CD4-positive, alpha-beta T cell (primary cell): Measurements from ENCODE around the gene TCTN2. TPM values are rescaled to one million over a fixed set of nuclear protein-coding genes. Genes with fewer than 3 reads are reported as not detected.

Source experiments
- ATAC-seq: fragments of 200-7000 bp; cut with Tn5 transposase; one replicate; pipeline ENCODE4 v1.10.0; 2022; ENCODE audit warnings: mild to moderate bottlenecking; ENCODE audit not compliant: poor library complexity
- CTCF ChIA-PET: fragments of 350-600 bp; sonication (Branson Sonifier 250); formaldehyde crosslinking; loops from one replicate; lab custom pipeline; 2021; ENCODE audit warnings: antibody characterized with exemption, inconsistent platforms; lab: Charles Lee
- POLR2A ChIA-PET: fragments of 350-600 bp; sonication (Branson Sonifier 250); formaldehyde crosslinking; loops from one replicate; lab custom pipeline; 2021; ENCODE audit warnings: antibody characterized with exemption, inconsistent platforms; lab: Charles Lee
- DNase-seq, 14 experiments: peaks; one replicate each; pipeline ENCODE4 v3.0.0-alpha.2; 2013 to 2020; ENCODE audit warnings: mixed read lengths in 2 of 14
- H3K27ac ChIP-seq, 2 donors: one replicate each; pipeline versions ENCODE4 v1.5.1 to v1.7.0; 2013; ENCODE audit warnings: low read length in 2 of 2, low read depth in 1 of 2, mild to moderate bottlenecking in 1 of 2
- H3K27me3 ChIP-seq, 2 experiments: 1 replicate in 1 of 2; 2 replicates in 1 of 2; pipeline versions ENCODE4 v1.6.1 to v1.7.0; 2013; ENCODE audit warnings: low read length in 2 of 2, control low read depth in 1 of 2, mild to moderate bottlenecking in 1 of 2, moderate library complexity in 1 of 2; ENCODE audit not compliant: insufficient read depth in 2 of 2, control insufficient read depth in 1 of 2
- H3K36me3 ChIP-seq: one replicate; pipeline ENCODE4 v1.6.1; 2013; ENCODE audit warnings: low read length, control low read depth; ENCODE audit not compliant: insufficient read depth
- H3K4me1 ChIP-seq: one replicate; pipeline ENCODE4 v1.6.1; 2013; ENCODE audit warnings: low read length, control low read depth; ENCODE audit not compliant: insufficient read depth
- H3K4me3 ChIP-seq: one replicate; pipeline ENCODE4 v1.5.1; 2013; ENCODE audit warnings: mild to moderate bottlenecking, low read length, moderate library complexity
- H3K9me3 ChIP-seq, 2 experiments: 1 replicate in 1 of 2; 2 replicates in 1 of 2; pipeline versions ENCODE4 v1.6.1 to v1.7.0; 2013; ENCODE audit warnings: low read length in 2 of 2, mild to moderate bottlenecking in 2 of 2, control low read depth in 1 of 2, moderate library complexity in 1 of 2; ENCODE audit not compliant: control insufficient read depth in 1 of 2, insufficient read depth in 1 of 2
- H3K27ac Mint-ChIP-seq: one replicate; pipeline ENCODE4 v1.8.0; 2020; ENCODE audit warnings: mixed read lengths
- H3K27me3 Mint-ChIP-seq: one replicate; pipeline ENCODE4 v1.8.0; 2021; ENCODE audit warnings: mixed read lengths
- H3K36me3 Mint-ChIP-seq: one replicate; pipeline ENCODE4 v1.8.0; 2021; ENCODE audit warnings: low read depth, mixed read lengths
- H3K4me1 Mint-ChIP-seq: one replicate; pipeline ENCODE4 v1.8.0; 2021; ENCODE audit warnings: low read depth, mixed read lengths
- H3K4me3 Mint-ChIP-seq: one replicate; pipeline ENCODE4 v1.8.0; 2020; ENCODE audit warnings: mild to moderate bottlenecking, mixed read lengths
- H3K9me3 Mint-ChIP-seq: one replicate; pipeline ENCODE4 v1.8.0; 2020; ENCODE audit warnings: mixed read lengths
- intact Hi-C, 2 experiments: fragments of 100-400 bp; cut with DNase I in 1 of 2; cut with micrococcal nuclease in 1 of 2; formaldehyde crosslinking; loops; one replicate each; pipeline versions ENCODE4 v1.15.1 to v1.9.0; 2023 to 2025; cut with DNase I, micrococcal nuclease
- total RNA-seq, 174 experiments: library from RNA in 2 of 174; stranded (reverse) in 2 of 174; gene quantifications; one replicate each; pipeline ENCODE4 v1.2.3 and lab custom pipeline; 2021 to 2026
- TF ChIP-seq, protein P1 (sequence below): fragments of 200-600 bp; IDR thresholded peaks from one replicate; pipeline ENCODE4 v1.8.0; 2022; ENCODE audit warnings: antibody characterized with exemption, mild to moderate bottlenecking

Gene TCTN2
- total RNA-seq, 2 experiments from 2014 or later = 3.2 to 3.5 TPM

DNA sequence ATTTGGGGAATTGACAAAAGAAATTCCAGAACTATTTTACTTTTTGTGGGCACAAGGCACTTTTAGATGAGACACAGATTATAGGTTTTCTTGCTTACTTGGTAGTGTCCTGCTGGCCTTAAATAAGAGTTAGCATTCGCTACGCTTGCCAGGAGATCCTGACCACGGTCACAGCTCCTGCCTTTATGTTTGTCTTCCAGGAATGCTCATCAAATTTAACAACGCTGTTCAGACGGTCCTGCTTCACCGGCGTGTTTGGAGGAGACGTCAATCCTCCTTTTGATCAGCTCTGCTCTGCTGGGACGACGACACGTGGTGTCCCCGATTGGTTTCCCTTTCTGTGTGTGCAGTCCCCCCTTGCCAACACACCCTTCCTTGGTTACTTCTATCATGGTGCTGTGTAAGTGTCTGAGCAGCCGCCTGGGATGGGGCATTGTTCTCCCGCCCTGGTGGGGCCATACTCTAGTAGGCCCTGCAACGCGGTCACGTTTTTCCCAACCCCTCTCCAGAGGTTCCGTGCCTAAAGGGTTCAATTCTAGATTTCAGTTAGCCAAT is 15.8 kb downstream of the TCTN2 start:
- POLR2A ChIA-PET = no interaction called here
- TF ChIP-seq, protein P1, sequence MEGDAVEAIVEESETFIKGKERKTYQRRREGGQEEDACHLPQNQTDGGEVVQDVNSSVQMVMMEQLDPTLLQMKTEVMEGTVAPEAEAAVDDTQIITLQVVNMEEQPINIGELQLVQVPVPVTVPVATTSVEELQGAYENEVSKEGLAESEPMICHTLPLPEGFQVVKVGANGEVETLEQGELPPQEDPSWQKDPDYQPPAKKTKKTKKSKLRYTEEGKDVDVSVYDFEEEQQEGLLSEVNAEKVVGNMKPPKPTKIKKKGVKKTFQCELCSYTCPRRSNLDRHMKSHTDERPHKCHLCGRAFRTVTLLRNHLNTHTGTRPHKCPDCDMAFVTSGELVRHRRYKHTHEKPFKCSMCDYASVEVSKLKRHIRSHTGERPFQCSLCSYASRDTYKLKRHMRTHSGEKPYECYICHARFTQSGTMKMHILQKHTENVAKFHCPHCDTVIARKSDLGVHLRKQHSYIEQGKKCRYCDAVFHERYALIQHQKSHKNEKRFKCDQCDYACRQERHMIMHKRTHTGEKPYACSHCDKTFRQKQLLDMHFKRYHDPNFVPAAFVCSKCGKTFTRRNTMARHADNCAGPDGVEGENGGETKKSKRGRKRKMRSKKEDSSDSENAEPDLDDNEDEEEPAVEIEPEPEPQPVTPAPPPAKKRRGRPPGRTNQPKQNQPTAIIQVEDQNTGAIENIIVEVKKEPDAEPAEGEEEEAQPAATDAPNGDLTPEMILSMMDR = no peak
- no peak for ATAC-seq

DNA sequence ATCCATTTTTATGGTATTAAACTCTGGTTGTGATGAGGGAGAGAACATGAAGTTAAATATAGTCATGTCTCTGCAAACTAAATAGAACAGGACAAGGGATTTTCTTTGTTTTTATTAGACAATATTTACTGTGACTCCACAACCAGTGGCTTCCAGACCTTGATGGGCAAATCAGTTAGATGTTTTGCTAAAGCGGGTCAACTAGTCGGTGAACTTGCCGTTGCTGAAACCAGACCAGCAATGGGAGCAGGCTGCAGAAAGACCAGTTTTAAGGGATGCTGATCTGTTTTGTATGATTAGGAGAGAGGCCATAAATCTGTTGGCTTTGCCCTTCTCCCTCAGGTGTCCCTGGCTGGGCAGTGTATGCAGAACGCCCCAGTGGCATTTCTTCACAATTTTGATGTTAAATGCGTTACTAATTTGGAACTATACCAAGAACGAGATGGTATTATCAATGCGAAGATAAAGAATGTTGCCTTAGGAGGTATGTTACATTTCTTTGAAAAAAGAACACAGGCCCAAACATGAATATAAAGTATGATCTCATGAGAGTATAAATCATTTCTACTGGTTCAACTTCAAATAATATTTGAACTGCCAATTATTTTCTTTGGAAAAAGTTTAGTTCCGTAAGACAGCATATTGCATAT is 19.4 kb downstream of the TCTN2 start:
- no peak overlapping the region for H3K27ac Mint-ChIP-seq

More for the DNA sequence above, 15.8 kb downstream of the TCTN2 start:
- CTCF ChIA-PET = no interaction called here
- Mint-ChIP-seq H3K27ac (no peak overlapping the region), H3K4me1 (no peaks in the 10 kb centered on the region), H3K27me3 (no peaks in the 10 kb centered on the region), H3K9me3 (no peaks in the 10 kb centered on the region), H3K36me3 (peaks cover 37% of the 10 kb centered on the region), H3K4me3 (no peak overlapping the region)
- Histone ChIP-seq H3K36me3 (peaks cover 5% of the 10 kb centered on the region), H3K4me3 (no peak overlapping the region), H3K9me3 (no peaks in the 10 kb centered on the region), H3K27me3 (no peaks in the 10 kb centered on the region), H3K27ac (no peak overlapping the region), H3K4me1 (no peaks in the 10 kb centered on the region)
- intact Hi-C loops = no loop called here
- no peak for DNase-seq

GRCh38 chr12:123696207-123696606 is 25.3 kb downstream of the TCTN2 start:
- Mint-ChIP-seq H3K9me3 (no peaks in the 10 kb centered on the region), H3K27ac (no peak overlapping the region), H3K4me3 (no peak overlapping the region), H3K4me1 (no peaks in the 10 kb centered on the region), H3K27me3 (no peaks in the 10 kb centered on the region), H3K36me3 (peaks cover 49% of the 10 kb centered on the region)
- intact Hi-C loops = no loop called here
- Histone ChIP-seq H3K4me3 (no peak overlapping the region), H3K9me3 (no peaks in the 10 kb centered on the region), H3K4me1 (no peaks in the 10 kb centered on the region), H3K27me3 (no peaks in the 10 kb centered on the region), H3K27ac (no peak overlapping the region), H3K36me3 (peaks cover 3% of the 10 kb centered on the region)
- TF ChIP-seq, protein P1 = no peak
- CTCF ChIA-PET = no interaction called here
- POLR2A ChIA-PET = interaction anchor here (1.0 kb wide), 1 partner anchor 16 kb away, joined by 3 read pairs; the partner anchor contains the start of gene ATP6V0A2
- ATAC-seq (no peak), DNase-seq (no peak)

More for the DNA sequence above, 19.4 kb downstream of the TCTN2 start:
- intact Hi-C loops = no loop called here
- Mint-ChIP-seq H3K27me3 (no peaks in the 10 kb centered on the region), H3K4me3 (no peak overlapping the region), H3K36me3 (peaks cover 44% of the 10 kb centered on the region), H3K4me1 (no peaks in the 10 kb centered on the region), H3K9me3 (no peaks in the 10 kb centered on the region)
- TF ChIP-seq, protein P1 = no peak
- ChIA-PET CTCF (no interaction called here), POLR2A (no interaction called here)
- Histone ChIP-seq H3K27me3 (no peaks in the 10 kb centered on the region), H3K36me3 (peaks cover 6% of the 10 kb centered on the region), H3K4me3 (no peak overlapping the region), H3K4me1 (no peaks in the 10 kb centered on the region), H3K9me3 (no peaks in the 10 kb centered on the region), H3K27ac (no peak overlapping the region)
- no peak for ATAC-seq
- no peak for DNase-seq
